ENCODE measurements around the gene RGL1.

RGL1 gene

DNA sequence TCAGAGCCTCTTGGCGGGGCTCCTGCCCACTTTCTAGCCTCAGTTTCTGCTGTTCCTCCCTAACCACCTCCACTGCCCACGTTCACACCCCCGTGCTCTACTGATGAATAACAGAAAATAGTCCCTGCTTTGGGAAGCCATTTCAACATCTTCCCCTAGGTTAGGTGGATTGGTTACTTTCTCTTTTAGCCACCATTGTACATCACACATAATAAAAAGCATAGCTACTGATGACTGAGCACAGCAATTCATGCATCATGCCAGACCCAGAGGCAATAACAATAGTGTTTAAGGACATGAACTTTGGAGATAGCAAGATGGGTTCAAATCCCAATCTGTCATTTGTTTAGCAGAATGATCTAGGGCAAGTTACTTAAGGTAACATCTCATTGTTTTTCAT is 158.0 kb downstream of the RGL1 start:
- H3K4me3 ChIP-seq (ENCODE audit: low read depth, low read length): no peak overlapping the region
- no peak for DNase-seq (ENCODE audit: low read depth)
- no peak for TF ChIP-seq CTCF (IDR thresholded peaks at IDR 0.05; ENCODE audit: low read depth, low read length, missing control alignments)
- in situ Hi-C loops (cut with HindIII; ENCODE audit: low sequenced_read_pairs): no loop called here

GRCh38 chr1:183965726-183966125 is 160.8 kb downstream of the RGL1 start:
- in situ Hi-C loops (cut with HindIII; ENCODE audit: low sequenced_read_pairs): no loop called here
- no peak overlapping the region for H3K4me3 ChIP-seq (ENCODE audit: low read depth, low read length)
- DNase-seq (ENCODE audit: low read depth): no peak
- TF ChIP-seq CTCF (IDR thresholded peaks at IDR 0.05; ENCODE audit: low read depth, low read length, missing control alignments): no peak

GRCh38 chr1:183966487-183966886 is 161.6 kb downstream of the RGL1 start:
- H3K4me3 ChIP-seq (ENCODE audit: low read depth, low read length): no peak overlapping the region
- in situ Hi-C loops (cut with HindIII; ENCODE audit: low sequenced_read_pairs): no loop called here
- DNase-seq (ENCODE audit: low read depth): no peak
- no peak for TF ChIP-seq CTCF (IDR thresholded peaks at IDR 0.05; ENCODE audit: low read depth, low read length, missing control alignments)

- no peak for TF ChIP-seq CTCF (IDR thresholded peaks at IDR 0.05; ENCODE audit: low read depth, low read length, missing control alignments)
- no peak overlapping the region for H3K4me3 ChIP-seq (ENCODE audit: low read depth, low read length)
- no peak for DNase-seq (ENCODE audit: low read depth)
- in situ Hi-C loops (cut with HindIII; ENCODE audit: low sequenced_read_pairs): no loop called here
Measured at GRCh38 chr1:183967914-183968313, 163.0 kb downstream of the RGL1 start.

GRCh38 chr1:183968386-183968785 is 163.5 kb downstream of the RGL1 start:
- H3K4me3 ChIP-seq (ENCODE audit: low read depth, low read length): no peak overlapping the region
- in situ Hi-C loops (cut with HindIII; ENCODE audit: low sequenced_read_pairs): no loop called here
- no peak for DNase-seq (ENCODE audit: low read depth)
- TF ChIP-seq CTCF (IDR thresholded peaks at IDR 0.05; ENCODE audit: low read depth, low read length, missing control alignments): no peak

DNA sequence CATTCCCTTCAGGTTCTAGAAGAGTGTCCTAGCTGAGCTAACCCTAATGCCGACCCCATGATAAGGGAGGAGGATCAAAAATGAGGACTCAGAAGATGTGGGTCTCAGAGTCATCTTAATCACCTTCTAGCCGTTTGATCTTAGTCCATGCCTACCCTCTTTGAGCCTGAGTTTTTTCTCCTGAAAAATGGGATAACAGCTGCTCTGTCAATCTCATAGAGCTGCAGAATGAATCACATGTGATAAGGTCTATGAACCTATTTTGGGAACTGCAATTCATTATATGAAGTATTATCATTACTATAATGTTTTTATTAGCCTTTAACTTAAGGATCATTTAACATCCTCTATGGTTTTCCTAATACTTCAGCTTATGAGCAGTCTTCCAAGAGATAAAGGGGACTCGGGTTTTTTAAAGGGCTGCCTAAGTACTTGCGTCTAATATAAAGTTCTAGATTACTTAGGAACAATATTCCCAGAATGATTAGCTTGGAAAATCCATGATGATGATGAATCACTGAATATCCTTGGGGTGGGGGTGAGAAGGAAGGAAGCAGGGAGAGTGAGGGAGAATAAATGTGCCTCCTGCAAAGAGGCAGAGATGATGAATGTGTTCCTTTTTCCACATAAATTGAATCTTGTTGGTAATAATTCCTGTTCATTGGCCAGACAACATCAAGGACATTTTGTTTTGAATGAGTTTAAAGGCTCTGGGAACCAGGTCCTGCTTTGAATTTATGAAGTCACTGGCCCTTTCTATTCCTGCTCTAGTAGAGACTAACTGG is 165.8 kb downstream of the RGL1 start:
- no peak for TF ChIP-seq CTCF (IDR thresholded peaks at IDR 0.05; ENCODE audit: low read depth, low read length, missing control alignments)
- no peak for DNase-seq (ENCODE audit: low read depth)
- H3K4me3 ChIP-seq (ENCODE audit: low read depth, low read length): no peak overlapping the region
- in situ Hi-C loops (cut with HindIII; ENCODE audit: low sequenced_read_pairs): no loop called here
